ENCODE data around the gene RYR3. TPM values are rescaled to one million over a fixed set of nuclear protein-coding genes. Genes with fewer than 3 reads are reported as not detected.

The RYR3 gene
- total RNA-seq, 2 experiments from 2014 or later, result not detected

GRCh38 chr15:33453761-33454160, 143.0 kb downstream of the RYR3 start:
- no peak for TF ChIP-seq CTCF (IDR thresholded peaks at IDR 0.05)
- Mint-ChIP-seq H3K27me3 (peaks cover 6% of the 10 kb centered on the region), H3K4me1 (ENCODE audit: low read depth) (no peaks in the 10 kb centered on the region), H3K4me3 (no peak overlapping the region), H3K27ac (no peak overlapping the region), H3K9me3 (no peaks in the 10 kb centered on the region), H3K36me3 (ENCODE audit: low read depth) (no peaks in the 10 kb centered on the region)
- CTCF ChIA-PET, result no interaction called here
- ATAC-seq (no peak), DNase-seq (no peak)
- intact Hi-C loops (cut with micrococcal nuclease), result no loop called here
- POLR2A ChIA-PET, result no interaction called here

GRCh38 chr15:33454346-33454745, 143.6 kb downstream of the RYR3 start:
- H3K4me3 Mint-ChIP-seq, result no peak overlapping the region
- no peak for TF ChIP-seq CTCF (IDR thresholded peaks at IDR 0.05)
- DNase-seq (no peak), ATAC-seq (no peak)
- H3K27ac Mint-ChIP-seq, result no peak overlapping the region
- ChIA-PET POLR2A (no interaction called here), CTCF (no interaction called here)
- H3K4me1 Mint-ChIP-seq (ENCODE audit: low read depth), result no peaks in the 10 kb centered on the region
- intact Hi-C loops (cut with micrococcal nuclease), result no loop called here
- no peaks in the 10 kb centered on the region for H3K36me3 Mint-ChIP-seq (ENCODE audit: low read depth)
- H3K9me3 Mint-ChIP-seq, result no peaks in the 10 kb centered on the region
- peaks cover 6% of the 10 kb centered on the region for H3K27me3 Mint-ChIP-seq

GRCh38 chr15:33454996-33455395, 144.2 kb downstream of the RYR3 start:
- ATAC-seq (no peak), DNase-seq (no peak)
- Mint-ChIP-seq H3K27me3 (peaks cover 4% of the 10 kb centered on the region), H3K9me3 (no peaks in the 10 kb centered on the region), H3K36me3 (ENCODE audit: low read depth) (no peaks in the 10 kb centered on the region), H3K4me3 (no peak overlapping the region), H3K27ac (no peak overlapping the region), H3K4me1 (ENCODE audit: low read depth) (no peaks in the 10 kb centered on the region)
- ChIA-PET CTCF (no interaction called here), POLR2A (no interaction called here)
- TF ChIP-seq CTCF (IDR thresholded peaks at IDR 0.05), result no peak
- intact Hi-C loops (cut with micrococcal nuclease), result no loop called here

- no peak for DNase-seq
- Mint-ChIP-seq H3K4me1 (ENCODE audit: low read depth) (no peaks in the 10 kb centered on the region), H3K27ac (no peak overlapping the region), H3K4me3 (no peak overlapping the region), H3K27me3 (no peaks in the 10 kb centered on the region), H3K36me3 (ENCODE audit: low read depth) (no peaks in the 10 kb centered on the region), H3K9me3 (no peaks in the 10 kb centered on the region)
- CTCF ChIA-PET, result no interaction called here
- ATAC-seq, result no peak
- intact Hi-C loops (cut with micrococcal nuclease), result no loop called here
- POLR2A ChIA-PET, result no interaction called here
- no peak for TF ChIP-seq CTCF (IDR thresholded peaks at IDR 0.05)
These were observed 147.7 kb downstream of the RYR3 start for GRCh38 chr15:33458421-33458820.

- POLR2A ChIA-PET, result no interaction called here
- no peaks in the 10 kb centered on the region for H3K36me3 Mint-ChIP-seq (ENCODE audit: low read depth)
These were observed 149.5 kb downstream of the RYR3 start for GRCh38 chr15:33460166-33460805.

More at GRCh38 chr15:33460166-33460805, 149.5 kb downstream of the RYR3 start:
- intact Hi-C loops (cut with micrococcal nuclease), result no loop called here
- H3K9me3 Mint-ChIP-seq, result no peaks in the 10 kb centered on the region
- ATAC-seq (no peak), DNase-seq (no peak)
- H3K4me3 Mint-ChIP-seq, result no peak overlapping the region
- no peak for TF ChIP-seq CTCF (IDR thresholded peaks at IDR 0.05)
- H3K27ac Mint-ChIP-seq, result no peak overlapping the region
- no peaks in the 10 kb centered on the region for H3K4me1 Mint-ChIP-seq (ENCODE audit: low read depth)
- no peaks in the 10 kb centered on the region for H3K27me3 Mint-ChIP-seq
- CTCF ChIA-PET, result no interaction called here
